ENCODE results near the gene EYS.

EYS gene

GRCh38 chr6:64128301-64129024 is 1578.6 kb downstream of the EYS start:
- DNase-seq (ENCODE audit: low read depth), result no peak

- no peak for DNase-seq (ENCODE audit: low read depth)
Measured at GRCh38 chr6:64123761-64124633, 1583.0 kb downstream of the EYS start.

GRCh38 chr6:64122712-64123375 is 1584.2 kb downstream of the EYS start:
- DNase-seq (ENCODE audit: low read depth), result no peak

- no peak for DNase-seq (ENCODE audit: low read depth)
Measured at GRCh38 chr6:64121011-64121565, 1585.9 kb downstream of the EYS start.

GRCh38 chr6:64113704-64114103 is 1593.3 kb downstream of the EYS start:
- no peak for DNase-seq (ENCODE audit: low read depth)

- no peak for DNase-seq (ENCODE audit: low read depth)
Measured at GRCh38 chr6:64104051-64104450, 1603.0 kb downstream of the EYS start.

- no peak for DNase-seq (ENCODE audit: low read depth)
Measured at GRCh38 chr6:64103480-64103879, 1603.5 kb downstream of the EYS start.

GRCh38 chr6:64100702-64101303 is 1606.2 kb downstream of the EYS start:
- DNase-seq (ENCODE audit: low read depth), result no peak

GRCh38 chr6:64090352-64090751 is 1616.7 kb downstream of the EYS start:
- DNase-seq (ENCODE audit: low read depth), result peak; percentile 3

- DNase-seq (ENCODE audit: low read depth), result no peak
Measured at GRCh38 chr6:64085126-64085525, 1621.9 kb downstream of the EYS start.

- DNase-seq (ENCODE audit: low read depth), result no peak
Measured at GRCh38 chr6:64084185-64084663, 1622.8 kb downstream of the EYS start.

GRCh38 chr6:64083261-64083660 is 1623.8 kb downstream of the EYS start:
- DNase-seq (ENCODE audit: low read depth), result no peak

- DNase-seq (ENCODE audit: low read depth), result no peak
Measured at GRCh38 chr6:64081453-64081852, 1625.6 kb downstream of the EYS start.

- DNase-seq (ENCODE audit: low read depth), result no peak
Measured at GRCh38 chr6:64074981-64075380, 1632.0 kb downstream of the EYS start.

- DNase-seq (ENCODE audit: low read depth), result no peak
Measured at GRCh38 chr6:64072686-64073085, 1634.3 kb downstream of the EYS start.

GRCh38 chr6:64064919-64065318 is 1642.1 kb downstream of the EYS start:
- no peak for DNase-seq (ENCODE audit: low read depth)

- peak; percentile 8 for DNase-seq (ENCODE audit: low read depth)
Measured at GRCh38 chr6:64062960-64063683, 1643.9 kb downstream of the EYS start.

GRCh38 chr6:64054861-64055260 is 1652.2 kb downstream of the EYS start:
- DNase-seq (ENCODE audit: low read depth), result no peak

- no peak for DNase-seq (ENCODE audit: low read depth)
Measured at GRCh38 chr6:64050590-64050989, 1656.4 kb downstream of the EYS start.

- no peak for DNase-seq (ENCODE audit: low read depth)
Measured at GRCh38 chr6:64049736-64050135, 1657.3 kb downstream of the EYS start.

GRCh38 chr6:64046746-64047208 is 1660.2 kb downstream of the EYS start:
- no peak for DNase-seq (ENCODE audit: low read depth)
